Fibroblast of the conjunctiva (primary cell): Measurements from ENCODE around the gene EGFR.

ENCODE experiments used
- DNase-seq: peaks from one replicate; pipeline ENCODE4 v3.0.0-alpha.2; 2010; ENCODE audit warnings: low read depth

EGFR gene

DNA sequence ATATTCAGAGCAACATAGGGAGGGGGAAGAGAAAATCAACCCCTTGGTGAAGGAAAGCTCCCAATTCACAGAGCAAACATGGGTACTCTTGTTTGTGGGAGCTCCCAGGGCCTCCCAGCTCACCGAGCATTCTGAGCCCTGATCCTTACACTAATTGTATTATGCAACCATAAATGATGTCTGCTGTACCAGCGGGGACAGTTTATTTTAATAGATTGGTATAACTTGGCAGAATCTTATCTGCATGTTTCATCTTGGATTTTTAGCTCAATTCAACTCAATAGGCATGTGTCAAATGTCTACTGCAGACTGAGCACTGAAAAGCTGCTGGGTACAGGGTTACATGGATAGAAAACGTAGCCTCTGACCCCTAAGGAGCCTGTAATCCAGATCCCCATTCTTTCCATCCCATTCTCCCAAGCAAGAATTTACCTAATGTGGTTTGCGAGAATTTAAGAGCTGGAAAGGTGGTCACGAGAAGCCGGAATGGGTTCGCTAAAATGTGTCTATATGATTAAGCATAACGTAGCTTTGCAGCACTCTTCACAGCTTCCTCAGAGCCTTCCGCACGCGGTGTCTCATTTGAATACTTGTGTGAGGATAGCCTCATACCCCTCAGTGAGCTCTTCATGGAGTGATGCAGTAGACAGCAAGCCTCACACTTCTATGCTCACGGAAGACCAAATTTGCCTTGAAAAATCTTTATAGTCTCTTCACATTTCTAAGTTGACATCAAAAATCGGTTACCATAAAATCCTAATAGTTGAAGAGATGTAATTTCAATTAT is 18.3 kb downstream of the EGFR start:
- DNase-seq = no peak

GRCh38 chr7:55043691-55044370 is 25.0 kb downstream of the EGFR start:
- no peak for DNase-seq

DNA sequence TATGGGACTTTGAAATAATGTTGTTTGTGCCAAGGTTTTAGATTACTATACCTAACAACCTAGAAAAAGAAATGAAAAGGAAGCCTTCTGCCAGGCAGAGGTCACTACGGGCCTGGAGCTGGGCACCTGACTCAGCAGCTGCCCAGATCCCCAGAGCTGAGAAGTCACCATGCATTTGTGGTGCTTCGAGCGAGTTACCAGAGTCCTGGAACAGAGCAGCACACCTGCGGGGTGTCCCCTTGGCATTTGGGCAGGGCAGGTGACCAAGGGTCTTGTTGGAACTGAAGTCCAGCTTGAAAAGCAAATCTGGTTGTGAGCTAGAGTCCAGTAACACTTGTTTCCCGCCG is 25.5 kb downstream of the EGFR start:
- no peak for DNase-seq

- no peak for DNase-seq
These were observed 26.0 kb downstream of the EGFR start for GRCh38 chr7:55044791-55045190.

DNA sequence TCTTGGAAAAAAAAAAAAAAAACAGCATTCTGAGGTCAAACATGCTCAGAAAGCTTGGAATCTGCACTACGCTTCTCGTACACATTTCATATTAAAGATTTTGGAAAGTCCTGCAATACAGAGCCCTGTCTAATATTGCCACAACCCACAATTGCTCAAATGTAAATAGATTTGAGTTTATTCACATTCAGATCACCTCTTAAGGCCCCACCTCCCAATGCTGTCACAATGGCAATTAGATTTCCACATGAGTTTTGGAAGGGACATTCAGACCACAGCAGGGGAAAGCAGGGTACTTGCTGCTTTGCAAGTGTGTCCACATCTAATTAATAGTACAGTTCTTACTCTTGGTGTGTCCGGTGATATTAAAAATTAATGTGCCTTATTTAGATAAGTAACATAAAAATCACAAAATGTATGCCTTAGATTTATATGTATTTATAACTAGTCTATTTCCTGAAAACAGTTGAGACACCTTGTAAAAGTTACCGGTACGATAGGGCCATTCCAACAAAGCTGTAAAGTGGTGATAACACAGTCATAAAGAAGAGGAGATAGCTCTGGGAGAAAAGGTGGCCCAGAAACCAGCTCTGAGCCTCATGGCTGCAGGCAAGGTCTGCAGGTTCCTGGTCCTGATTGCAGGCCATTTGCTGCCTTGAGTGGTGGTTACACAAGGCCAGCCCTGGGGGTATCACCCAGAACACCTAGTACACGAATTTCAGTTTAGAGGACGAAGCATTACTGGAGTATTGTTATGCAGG is 27.9 kb downstream of the EGFR start:
- no peak for DNase-seq

GRCh38 chr7:55048221-55048859 is 29.5 kb downstream of the EGFR start:
- DNase-seq = no peak

DNA sequence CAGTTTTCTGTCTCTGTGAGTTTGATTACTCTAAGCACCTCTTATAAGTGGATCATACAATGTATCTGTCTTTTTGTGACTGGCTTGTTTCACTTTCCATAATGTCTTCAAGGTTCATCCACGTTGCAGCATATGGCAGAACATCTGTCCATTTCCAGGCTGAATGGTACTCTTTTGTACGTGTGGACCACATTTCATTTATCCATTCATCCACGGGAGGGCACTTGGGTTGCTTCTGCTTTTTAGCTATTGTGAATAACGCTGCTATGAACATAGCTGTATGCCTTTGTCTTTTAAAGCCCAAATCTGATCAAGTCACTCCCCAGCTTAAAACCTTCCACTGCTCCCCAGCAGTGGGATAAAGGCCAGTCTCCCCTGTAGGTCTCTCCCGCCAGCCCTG is 31.5 kb downstream of the EGFR start:
- DNase-seq = no peak

DNA sequence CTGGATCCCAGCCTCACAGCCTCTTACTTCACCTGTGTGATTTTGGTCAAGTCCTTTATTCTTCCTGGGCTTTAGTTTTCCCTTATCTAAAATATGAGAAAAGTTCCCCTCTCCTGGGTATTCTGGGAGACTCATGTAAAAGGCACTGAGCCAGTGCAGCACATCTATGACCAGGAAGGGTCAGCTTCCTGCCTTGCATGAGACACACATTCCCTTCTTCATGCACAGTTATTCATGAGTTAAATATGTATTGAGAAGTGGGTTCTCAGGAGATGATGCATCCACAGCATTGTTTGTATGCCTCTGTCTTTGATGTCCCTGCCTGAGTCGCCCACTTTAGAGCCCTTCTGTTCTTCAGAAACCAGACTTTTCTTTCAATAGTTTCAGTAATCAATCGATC is 33.3 kb downstream of the EGFR start:
- no peak for DNase-seq

DNA sequence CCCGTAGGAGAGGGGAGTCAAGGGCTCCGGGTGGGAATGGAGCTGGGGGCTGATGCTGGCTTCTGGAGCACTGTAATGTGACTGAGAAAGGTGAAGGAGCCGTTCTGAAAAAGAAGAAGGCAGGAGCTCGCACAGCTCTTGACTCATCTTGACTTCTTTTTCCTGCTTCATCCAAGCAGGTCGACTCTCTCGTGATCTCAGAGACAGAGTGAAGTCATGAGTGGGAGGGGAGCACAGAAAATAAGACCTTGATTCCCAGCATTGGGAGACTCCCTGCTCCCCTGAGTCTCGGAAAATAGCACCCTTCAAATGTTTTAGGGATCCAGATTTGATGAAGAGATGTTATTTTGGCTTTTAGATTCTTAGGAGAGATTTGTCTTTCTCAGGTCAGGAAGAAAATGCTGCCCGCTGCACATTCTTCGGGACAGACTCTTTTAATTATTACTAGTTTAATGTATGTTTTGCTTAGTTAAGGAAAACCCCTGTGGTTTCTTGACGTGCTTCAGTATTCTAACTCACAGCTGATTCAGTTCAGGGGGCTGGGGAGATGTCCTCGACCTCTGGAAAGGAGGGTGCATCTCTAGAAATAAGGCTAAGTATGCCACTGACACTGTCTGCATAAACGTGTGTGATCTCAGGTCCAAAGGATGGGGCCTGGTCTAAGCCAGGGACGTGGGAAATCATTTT is 34.1 kb downstream of the EGFR start:
- no peak for DNase-seq

- DNase-seq = no peak
These were observed 35.1 kb downstream of the EGFR start for GRCh38 chr7:55053651-55054571.

GRCh38 chr7:55054758-55055157 is 35.9 kb downstream of the EGFR start:
- no peak for DNase-seq

DNA sequence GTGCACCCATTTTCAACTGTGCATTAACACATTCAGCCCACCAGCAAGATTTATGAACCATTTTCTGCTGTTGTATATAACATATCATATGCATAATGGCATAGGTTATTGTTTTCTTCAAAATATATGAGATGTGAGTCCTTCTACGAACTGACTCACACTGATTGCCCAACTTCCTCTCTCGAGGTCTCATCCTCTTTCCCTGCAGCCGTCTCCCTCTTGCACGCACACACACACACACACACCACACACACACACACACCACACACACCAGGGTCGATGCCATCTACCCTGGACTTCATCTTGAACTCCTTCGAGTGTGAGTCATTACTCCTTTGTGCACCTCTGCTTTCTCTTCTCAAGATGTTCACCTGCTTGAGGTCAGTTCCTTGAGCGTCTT is 36.7 kb downstream of the EGFR start:
- peak; percentile 58 for DNase-seq

GRCh38 chr7:55056068-55056467 is 37.3 kb downstream of the EGFR start:
- no peak for DNase-seq

GRCh38 chr7:55056577-55057480 is 38.0 kb downstream of the EGFR start:
- peak; percentile 76 for DNase-seq

GRCh38 chr7:55058314-55058713 is 39.5 kb downstream of the EGFR start:
- DNase-seq = no peak

DNA sequence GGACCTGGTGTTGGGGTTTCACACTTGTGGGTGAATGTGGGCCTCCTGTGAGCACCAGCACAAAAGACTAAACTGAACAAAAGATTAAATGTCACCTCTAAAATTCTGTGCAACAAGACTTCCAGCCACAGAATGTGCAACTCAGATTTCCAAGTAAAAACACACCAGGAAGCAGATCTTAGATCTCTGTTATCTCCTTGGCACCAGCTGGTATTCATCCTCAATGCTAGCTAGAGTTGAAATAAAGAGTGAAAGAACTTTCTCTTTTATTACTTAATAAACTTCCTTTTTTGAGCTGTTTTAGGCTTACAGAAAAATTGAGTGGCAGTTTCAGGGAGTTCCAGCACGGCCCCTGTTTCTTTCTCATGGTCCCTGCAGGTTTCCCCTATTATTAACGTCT is 40.2 kb downstream of the EGFR start:
- DNase-seq = no peak

GRCh38 chr7:55060085-55060484 is 41.3 kb downstream of the EGFR start:
- no peak for DNase-seq

GRCh38 chr7:55060636-55061022 is 41.8 kb downstream of the EGFR start:
- no peak for DNase-seq

GRCh38 chr7:55061726-55062499 is 43.1 kb downstream of the EGFR start:
- DNase-seq = no peak
